Measurements from ENCODE around the gene USP5. TPM values are rescaled to one million over a fixed set of nuclear protein-coding genes. Genes with fewer than 3 reads are reported as not detected.

USP5 gene
- total and polyA plus RNA-seq, 8 donors: 20.9 to 69.4 (median 32.4) TPM

DNA sequence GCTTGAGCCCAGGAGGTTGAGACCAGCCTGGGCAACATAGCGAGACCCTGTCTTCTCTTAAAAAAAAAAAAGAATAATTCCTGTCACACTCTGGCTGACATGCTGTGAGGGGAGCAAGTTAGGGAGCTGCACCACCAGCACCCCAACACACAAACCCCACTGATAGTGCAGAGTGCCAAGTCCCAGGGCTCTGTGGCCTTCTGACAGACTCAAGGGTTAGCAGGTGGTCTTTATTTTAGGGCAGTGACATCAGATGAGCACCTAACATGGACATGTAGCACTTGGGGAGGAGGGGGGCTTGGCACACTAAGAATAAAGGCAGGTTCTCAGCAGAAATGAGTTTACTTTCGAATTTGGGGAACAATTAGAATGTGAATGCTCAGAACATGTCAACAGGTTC is 6.8 kb downstream of the USP5 start:
- Histone ChIP-seq H3K4me3 (no peak overlapping the region), H3K4me1 (peaks cover 0 to 10% (median 5%) of the 10 kb centered on the region in 4 donors), H3K9me3 (no peaks in the 10 kb centered on the region), H3K27ac (no peak overlapping the region), H3K36me3 (peaks cover 77 to 88% (median 87%) of the 10 kb centered on the region in 4 donors), H3K27me3 (no peaks in the 10 kb centered on the region)
- DNase-seq: no peak
- TF ChIP-seq, protein P1, sequence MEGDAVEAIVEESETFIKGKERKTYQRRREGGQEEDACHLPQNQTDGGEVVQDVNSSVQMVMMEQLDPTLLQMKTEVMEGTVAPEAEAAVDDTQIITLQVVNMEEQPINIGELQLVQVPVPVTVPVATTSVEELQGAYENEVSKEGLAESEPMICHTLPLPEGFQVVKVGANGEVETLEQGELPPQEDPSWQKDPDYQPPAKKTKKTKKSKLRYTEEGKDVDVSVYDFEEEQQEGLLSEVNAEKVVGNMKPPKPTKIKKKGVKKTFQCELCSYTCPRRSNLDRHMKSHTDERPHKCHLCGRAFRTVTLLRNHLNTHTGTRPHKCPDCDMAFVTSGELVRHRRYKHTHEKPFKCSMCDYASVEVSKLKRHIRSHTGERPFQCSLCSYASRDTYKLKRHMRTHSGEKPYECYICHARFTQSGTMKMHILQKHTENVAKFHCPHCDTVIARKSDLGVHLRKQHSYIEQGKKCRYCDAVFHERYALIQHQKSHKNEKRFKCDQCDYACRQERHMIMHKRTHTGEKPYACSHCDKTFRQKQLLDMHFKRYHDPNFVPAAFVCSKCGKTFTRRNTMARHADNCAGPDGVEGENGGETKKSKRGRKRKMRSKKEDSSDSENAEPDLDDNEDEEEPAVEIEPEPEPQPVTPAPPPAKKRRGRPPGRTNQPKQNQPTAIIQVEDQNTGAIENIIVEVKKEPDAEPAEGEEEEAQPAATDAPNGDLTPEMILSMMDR (IDR thresholded peaks at IDR 0.05): no peak
- TF ChIP-seq POLR2AphosphoS5 (IDR thresholded peaks at IDR 0.05) (no peak), POLR2A (IDR thresholded peaks at IDR 0.05) (no peak), EP300 (IDR thresholded peaks at IDR 0.05) (no peak)
- intact Hi-C loops (cut with DNase I; ENCODE audit: low total_unique reads): no loop called here
- 87 to 100% (median 94%) methylated on average over 2 of the region's 2 CpGs for WGBS, 5 donors

DNA sequence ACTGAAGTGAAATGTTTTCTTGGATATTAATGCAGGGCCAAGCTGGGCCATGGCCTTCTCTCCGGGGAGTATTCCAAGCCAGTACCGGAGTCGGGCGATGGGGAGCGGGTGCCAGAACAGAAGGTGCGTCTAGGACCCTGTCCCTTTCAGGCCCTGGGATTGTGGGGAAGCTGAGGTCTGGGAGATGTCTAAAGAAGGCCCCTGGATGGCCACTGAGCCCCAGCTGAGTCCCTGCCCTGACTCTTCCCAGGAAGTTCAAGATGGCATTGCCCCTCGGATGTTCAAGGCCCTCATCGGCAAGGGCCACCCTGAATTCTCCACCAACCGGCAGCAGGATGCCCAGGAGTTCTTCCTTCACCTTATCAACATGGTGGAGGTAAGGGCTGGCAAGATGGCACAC is 8.2 kb downstream of the USP5 start:
- intact Hi-C loops (cut with DNase I; ENCODE audit: low total_unique reads): no loop called here
- peaks cover 90 to 100% (median 99%) of the 10 kb centered on the region in 4 donors for H3K36me3 ChIP-seq
- no peak overlapping the region for H3K27ac ChIP-seq
- WGBS, 5 donors: 90 to 97% (median 96%) methylated on average over 6 to 9 of the region's 9 CpGs
- TF ChIP-seq, protein P1 (IDR thresholded peaks at IDR 0.05): no peak
- no peak for TF ChIP-seq POLR2A (IDR thresholded peaks at IDR 0.05)
- no peak for TF ChIP-seq POLR2AphosphoS5 (IDR thresholded peaks at IDR 0.05)
- no peak for TF ChIP-seq EP300 (IDR thresholded peaks at IDR 0.05)
- DNase-seq: no peak
- H3K9me3 ChIP-seq: no peaks in the 10 kb centered on the region
- no peaks in the 10 kb centered on the region for H3K27me3 ChIP-seq
- H3K4me3 ChIP-seq: no peak overlapping the region
- H3K4me1 ChIP-seq: no peaks in the 10 kb centered on the region

DNA sequence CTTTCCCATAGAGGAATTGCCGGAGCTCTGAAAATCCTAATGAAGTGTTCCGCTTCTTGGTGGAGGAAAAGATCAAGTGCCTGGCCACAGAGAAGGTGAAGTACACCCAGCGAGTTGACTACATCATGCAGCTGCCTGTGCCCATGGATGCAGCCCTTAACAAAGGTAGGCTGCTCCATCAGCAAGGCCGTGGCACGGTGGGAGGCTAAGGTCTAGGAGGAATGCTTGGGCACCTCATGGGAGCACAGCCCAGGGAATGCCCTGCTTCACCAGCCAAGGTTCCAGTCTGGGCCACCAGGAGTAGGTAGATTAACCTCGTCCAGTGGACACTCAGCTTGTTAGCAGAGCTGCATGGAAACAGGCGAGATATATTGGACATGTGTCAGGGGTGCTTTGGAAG is 9.0 kb downstream of the USP5 start:
- WGBS, 5 donors: 89 to 98% (median 96%) methylated on average over 7 of the region's 7 CpGs
- Histone ChIP-seq H3K36me3 (peaks cover 86 to 100% (median 99%) of the 10 kb centered on the region in 4 donors), H3K9me3 (no peaks in the 10 kb centered on the region), H3K27ac (no peak overlapping the region), H3K4me3 (no peak overlapping the region), H3K4me1 (no peaks in the 10 kb centered on the region), H3K27me3 (no peaks in the 10 kb centered on the region)
- no peak for TF ChIP-seq EP300 (IDR thresholded peaks at IDR 0.05)
- TF ChIP-seq, protein P1 (IDR thresholded peaks at IDR 0.05): no peak
- TF ChIP-seq POLR2A (IDR thresholded peaks at IDR 0.05): no peak
- TF ChIP-seq POLR2AphosphoS5 (IDR thresholded peaks at IDR 0.05): no peak
- DNase-seq: no peak
- intact Hi-C loops (cut with DNase I; ENCODE audit: low total_unique reads): no loop called here

DNA sequence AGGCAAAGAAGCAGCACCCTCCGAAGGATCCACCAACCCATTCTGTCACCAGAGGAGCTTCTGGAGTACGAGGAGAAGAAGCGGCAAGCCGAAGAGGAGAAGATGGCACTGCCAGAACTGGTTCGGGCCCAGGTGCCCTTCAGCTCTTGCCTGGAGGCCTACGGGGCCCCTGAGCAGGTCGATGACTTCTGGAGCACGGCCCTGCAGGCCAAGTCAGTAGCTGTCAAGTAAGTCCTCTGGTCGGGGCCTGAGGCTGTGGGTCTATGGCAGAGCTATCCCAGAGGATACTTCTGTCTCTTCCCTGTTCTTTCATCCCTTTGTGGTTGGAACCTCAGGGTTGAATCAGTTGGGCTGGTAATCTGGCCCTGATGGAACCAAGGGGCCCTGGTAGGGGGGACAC is 9.4 kb downstream of the USP5 start:
- Histone ChIP-seq H3K9me3 (no peaks in the 10 kb centered on the region), H3K27me3 (no peaks in the 10 kb centered on the region), H3K4me1 (peaks cover 0 to 3% (median 1%) of the 10 kb centered on the region in 4 donors), H3K27ac (no peak overlapping the region), H3K4me3 (no peak overlapping the region), H3K36me3 (peaks cover 81 to 99% (median 98%) of the 10 kb centered on the region in 4 donors)
- DNase-seq: no peak
- WGBS, 5 donors: 92 to 96% (median 95%) methylated on average over 9 of the region's 9 CpGs
- intact Hi-C loops (cut with DNase I; ENCODE audit: low total_unique reads): no loop called here
- no peak for TF ChIP-seq POLR2A (IDR thresholded peaks at IDR 0.05)
- TF ChIP-seq, protein P1 (IDR thresholded peaks at IDR 0.05): no peak
- no peak for TF ChIP-seq POLR2AphosphoS5 (IDR thresholded peaks at IDR 0.05)
- no peak for TF ChIP-seq EP300 (IDR thresholded peaks at IDR 0.05)

Data from stomach (tissue), 9 donors.